ENCODE measurements around the gene NUTM2D. TPM values are rescaled to one million over a fixed set of nuclear protein-coding genes. Genes with fewer than 3 reads are reported as not detected.
"Not testable (repeated sequence)": the region's sequence is repeated elsewhere in the genome, so short reads cannot be mapped to it uniquely, and the experiment has no call there.

NUTM2D gene
- polyA plus RNA-seq, 3 donors = 10.0 to 13.1 (median 10.6) TPM

- DNase-seq = not testable (repeated sequence)
Observed at GRCh38 chr10:87358159-87358558, 615 bp downstream of the NUTM2D start.

- not testable (repeated sequence) for DNase-seq
Observed at GRCh38 chr10:87369514-87370112, 12.1 kb downstream of the NUTM2D start.

- not testable (repeated sequence) for DNase-seq
Observed at GRCh38 chr10:87374091-87374490, 16.5 kb downstream of the NUTM2D start.

GRCh38 chr10:87379115-87379514 lies 21.6 kb downstream of the NUTM2D start:
- DNase-seq = not testable (repeated sequence)

- DNase-seq = not testable (repeated sequence)
Observed at GRCh38 chr10:87383149-87383857, 25.8 kb downstream of the NUTM2D start.

- DNase-seq = not testable (repeated sequence)
Observed at GRCh38 chr10:87384283-87384682, 26.7 kb downstream of the NUTM2D start.

GRCh38 chr10:87385762-87386360 lies 28.3 kb downstream of the NUTM2D start:
- DNase-seq = not testable (repeated sequence)

GRCh38 chr10:87391360-87391759 lies 33.8 kb downstream of the NUTM2D start:
- not testable (repeated sequence) for DNase-seq

GRCh38 chr10:87396206-87396605 lies 38.7 kb downstream of the NUTM2D start:
- not testable (repeated sequence) for DNase-seq

- DNase-seq = not testable (repeated sequence)
Observed at GRCh38 chr10:87398436-87398835, 40.9 kb downstream of the NUTM2D start.

GRCh38 chr10:87407516-87408467 lies 50.2 kb downstream of the NUTM2D start:
- DNase-seq = not testable (repeated sequence)

- not testable (repeated sequence) for DNase-seq
Observed at GRCh38 chr10:87413921-87414320, 56.4 kb downstream of the NUTM2D start.

Other genes with a start within 250 kb of the NUTM2D start
- 1 to 10 TPM; 4.5 to 5.3 (median 4.8) TPM for gene NUTM2A, start 132.3 kb upstream of the NUTM2D start, polyA plus RNA-seq (ENCODE audit: insufficient read length in 3 of 3)
- 10 to 100 TPM; 32.8 to 38.9 (median 36.7) TPM for gene MINPP1, start 147.1 kb downstream of the NUTM2D start, polyA plus RNA-seq (ENCODE audit: insufficient read length in 3 of 3)